ENCODE measurements around the gene SLC2A10.
A peak's percentile ranks its signal among the peaks of the same experiment; 100 is the strongest.

Gene SLC2A10

DNA sequence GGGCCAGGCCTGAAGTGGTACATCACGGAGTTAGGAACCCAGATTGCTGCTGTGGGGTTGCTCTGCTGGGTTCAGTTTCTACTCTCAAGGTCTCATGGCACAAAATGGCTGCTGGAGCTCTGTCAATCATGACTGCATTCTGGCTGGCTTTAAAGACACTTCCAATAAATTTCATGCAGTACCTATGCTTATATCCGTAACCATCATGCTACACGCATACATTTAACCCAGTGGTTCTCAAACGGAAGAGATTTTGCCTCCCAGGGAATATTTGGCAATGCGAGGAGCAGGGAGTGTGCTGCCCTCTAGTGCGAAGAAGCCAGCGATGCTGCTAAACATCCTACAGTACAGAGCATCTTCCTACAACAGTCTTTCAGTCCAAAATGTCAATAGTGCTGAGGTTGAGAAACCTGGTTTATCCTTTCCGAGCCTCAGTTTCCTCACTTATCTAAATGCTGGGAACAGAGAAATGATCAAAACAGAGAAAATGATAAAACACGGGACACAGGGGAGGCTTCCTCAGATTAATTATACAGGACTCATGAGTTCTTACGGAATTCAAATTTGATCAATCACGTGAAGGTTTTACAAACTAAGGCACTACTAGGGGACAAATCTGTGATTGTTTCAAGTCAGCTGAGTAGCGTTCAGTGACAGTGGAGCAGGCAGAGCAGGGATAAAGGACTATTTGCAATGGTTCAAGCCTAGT, 9.6 kb upstream of the SLC2A10 start:
- no peak for TF ChIP-seq POLR2A (IDR thresholded peaks at IDR 0.05; ENCODE audit: extremely low read depth, insufficient read length)
- TF ChIP-seq, protein P1, sequence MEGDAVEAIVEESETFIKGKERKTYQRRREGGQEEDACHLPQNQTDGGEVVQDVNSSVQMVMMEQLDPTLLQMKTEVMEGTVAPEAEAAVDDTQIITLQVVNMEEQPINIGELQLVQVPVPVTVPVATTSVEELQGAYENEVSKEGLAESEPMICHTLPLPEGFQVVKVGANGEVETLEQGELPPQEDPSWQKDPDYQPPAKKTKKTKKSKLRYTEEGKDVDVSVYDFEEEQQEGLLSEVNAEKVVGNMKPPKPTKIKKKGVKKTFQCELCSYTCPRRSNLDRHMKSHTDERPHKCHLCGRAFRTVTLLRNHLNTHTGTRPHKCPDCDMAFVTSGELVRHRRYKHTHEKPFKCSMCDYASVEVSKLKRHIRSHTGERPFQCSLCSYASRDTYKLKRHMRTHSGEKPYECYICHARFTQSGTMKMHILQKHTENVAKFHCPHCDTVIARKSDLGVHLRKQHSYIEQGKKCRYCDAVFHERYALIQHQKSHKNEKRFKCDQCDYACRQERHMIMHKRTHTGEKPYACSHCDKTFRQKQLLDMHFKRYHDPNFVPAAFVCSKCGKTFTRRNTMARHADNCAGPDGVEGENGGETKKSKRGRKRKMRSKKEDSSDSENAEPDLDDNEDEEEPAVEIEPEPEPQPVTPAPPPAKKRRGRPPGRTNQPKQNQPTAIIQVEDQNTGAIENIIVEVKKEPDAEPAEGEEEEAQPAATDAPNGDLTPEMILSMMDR (IDR thresholded peaks at IDR 0.05; ENCODE audit: low read depth, low read length) = peak; percentile 96
- no peak overlapping the region for H3K4me3 ChIP-seq (ENCODE audit: low read depth, low read length)
- DNase-seq (ENCODE audit: low read depth) = peak; percentile 70

DNA sequence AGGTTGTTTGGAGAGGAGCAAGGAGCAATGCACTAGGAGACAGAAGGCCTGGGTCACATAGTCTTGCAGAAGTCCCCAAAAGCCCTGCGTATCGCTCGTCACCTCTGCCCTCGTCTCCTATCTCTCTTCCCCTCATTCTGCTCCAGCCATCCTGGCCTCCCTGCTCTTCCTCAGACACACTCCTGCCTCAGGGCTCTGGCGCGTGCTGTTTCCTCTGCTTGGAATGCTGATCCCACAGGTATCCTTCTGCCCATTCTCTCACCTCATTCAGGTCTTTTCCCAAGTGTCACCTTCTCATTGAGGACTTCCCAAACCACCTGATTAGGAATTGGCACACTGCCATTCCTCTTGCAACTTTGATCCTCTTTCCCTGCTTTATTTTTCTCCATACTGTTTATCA, 9.0 kb upstream of the SLC2A10 start:
- TF ChIP-seq MYC (IDR thresholded peaks at IDR 0.05; ENCODE audit: low read depth, low read length) = no peak
- TF ChIP-seq, protein P1 (IDR thresholded peaks at IDR 0.05; ENCODE audit: low read depth, low read length) = no peak
- H3K4me3 ChIP-seq (ENCODE audit: low read depth, low read length) = no peak overlapping the region
- DNase-seq (ENCODE audit: low read depth) = no peak

DNA sequence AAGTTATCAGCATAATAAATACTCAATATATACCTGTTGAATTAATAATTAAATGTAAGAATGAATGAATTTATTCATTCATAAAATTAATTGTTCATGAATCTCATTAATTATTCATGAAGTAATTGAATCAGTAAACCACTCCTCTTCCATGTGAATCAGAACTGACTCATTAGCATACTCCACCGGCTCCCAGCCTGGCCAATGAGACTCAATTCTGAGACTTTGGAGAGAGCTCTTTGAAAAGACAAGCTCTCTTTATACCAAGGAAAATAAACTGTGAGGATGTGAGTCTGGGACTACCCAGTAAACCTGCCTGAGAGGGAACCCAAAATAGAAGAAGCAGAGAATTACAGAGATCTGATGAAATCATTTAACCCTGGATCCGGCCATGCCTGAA, 8.4 kb upstream of the SLC2A10 start:
- TF ChIP-seq MYC (IDR thresholded peaks at IDR 0.05; ENCODE audit: low read depth, low read length) (no peak), POLR2A (IDR thresholded peaks at IDR 0.05; ENCODE audit: extremely low read depth, insufficient read length) (no peak)
- TF ChIP-seq, protein P2, sequence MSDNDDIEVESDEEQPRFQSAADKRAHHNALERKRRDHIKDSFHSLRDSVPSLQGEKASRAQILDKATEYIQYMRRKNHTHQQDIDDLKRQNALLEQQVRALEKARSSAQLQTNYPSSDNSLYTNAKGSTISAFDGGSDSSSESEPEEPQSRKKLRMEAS (IDR thresholded peaks at IDR 0.05; ENCODE audit: low read depth, low read length) = no peak
- TF ChIP-seq, protein P1 (IDR thresholded peaks at IDR 0.05; ENCODE audit: low read depth, low read length) = no peak
- no peak overlapping the region for H3K4me3 ChIP-seq (ENCODE audit: low read depth, low read length)
- no peak for DNase-seq (ENCODE audit: low read depth)

DNA sequence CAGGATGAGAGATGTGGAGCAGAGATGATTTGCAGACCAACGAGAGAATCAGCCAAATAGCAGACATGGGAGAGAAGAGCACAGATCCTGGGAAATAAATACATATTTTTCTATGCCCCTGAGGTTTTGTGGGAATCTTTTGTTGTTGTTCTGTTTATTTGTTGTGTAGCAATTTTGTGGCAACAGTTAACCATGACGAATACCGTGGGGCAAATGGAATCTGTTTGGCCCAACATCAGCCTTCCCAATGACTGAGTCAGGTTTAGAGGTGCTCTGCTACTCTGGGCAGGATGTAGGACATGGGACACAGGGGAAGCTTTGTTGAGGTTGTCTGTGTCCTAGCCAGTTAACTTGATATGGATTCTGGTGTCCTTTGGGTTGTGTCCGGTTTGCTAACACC, 7.9 kb upstream of the SLC2A10 start:
- TF ChIP-seq, protein P2 (IDR thresholded peaks at IDR 0.05; ENCODE audit: low read depth, low read length) = no peak
- TF ChIP-seq POLR2A (IDR thresholded peaks at IDR 0.05; ENCODE audit: extremely low read depth, insufficient read length) (no peak), MYC (IDR thresholded peaks at IDR 0.05; ENCODE audit: low read depth, low read length) (no peak)
- TF ChIP-seq, protein P1 (IDR thresholded peaks at IDR 0.05; ENCODE audit: low read depth, low read length) = no peak
- H3K4me3 ChIP-seq (ENCODE audit: low read depth, low read length) = no peak overlapping the region
- no peak for DNase-seq (ENCODE audit: low read depth)

DNA sequence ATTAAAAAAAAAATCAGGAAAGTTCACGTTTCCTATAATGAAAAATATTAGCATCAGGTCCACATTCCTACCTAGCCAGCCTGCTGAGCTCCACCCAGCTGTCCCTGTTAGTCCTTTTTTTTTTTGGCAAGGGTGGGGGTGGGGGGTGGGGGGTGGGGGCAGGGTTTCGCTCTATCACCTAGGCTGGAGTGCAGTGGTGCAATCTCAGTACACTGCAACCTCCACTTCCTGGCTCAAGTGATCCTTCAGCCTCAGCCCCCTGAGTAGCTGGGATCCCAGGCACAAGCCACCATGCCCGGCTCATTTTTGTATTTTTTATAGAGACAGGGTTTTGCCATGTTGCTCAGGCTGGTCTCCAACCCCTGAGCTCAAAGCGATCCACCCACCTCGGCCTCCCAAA, 7.5 kb upstream of the SLC2A10 start:
- TF ChIP-seq MYC (IDR thresholded peaks at IDR 0.05; ENCODE audit: low read depth, low read length) = no peak
- no peak for DNase-seq (ENCODE audit: low read depth)
- H3K4me3 ChIP-seq (ENCODE audit: low read depth, low read length) = no peak overlapping the region

DNA sequence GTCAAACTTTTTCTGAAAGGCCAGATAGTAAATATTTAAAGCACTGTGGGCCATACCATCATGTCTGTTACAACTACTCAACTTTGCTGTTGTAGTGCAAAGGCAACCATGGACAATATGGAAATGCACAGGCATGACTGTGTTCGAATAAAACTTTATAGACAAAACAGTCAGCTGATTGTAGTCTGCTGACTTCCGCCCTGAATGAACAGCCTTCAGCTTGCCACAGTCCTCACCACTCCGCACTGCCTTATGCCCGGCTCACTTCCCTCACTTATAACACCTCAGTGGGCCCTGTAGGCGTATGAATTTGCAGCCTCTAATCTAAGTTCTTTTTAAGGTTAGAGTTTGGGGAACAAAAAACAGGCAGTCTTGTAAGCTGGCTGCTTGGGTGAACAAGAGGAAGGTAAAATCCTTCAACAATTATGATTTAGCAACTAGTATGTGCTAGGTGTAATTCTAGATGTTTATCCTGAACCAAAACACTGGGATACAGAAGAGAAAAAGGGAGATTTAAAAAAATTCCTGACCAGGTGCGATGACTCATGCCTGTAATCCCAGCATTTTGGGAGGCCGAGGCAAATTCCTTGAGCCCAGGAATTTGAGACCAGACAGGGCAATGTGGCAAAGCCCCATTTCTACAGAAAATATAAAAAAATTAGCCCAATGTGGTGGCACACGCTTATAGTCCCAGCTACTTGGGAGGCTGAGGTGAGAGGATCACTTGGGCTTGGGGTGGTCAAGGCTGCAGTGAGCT, 6.8 kb upstream of the SLC2A10 start:
- no peak overlapping the region for H3K4me3 ChIP-seq (ENCODE audit: low read depth, low read length)
- TF ChIP-seq, protein P2 (IDR thresholded peaks at IDR 0.05; ENCODE audit: low read depth, low read length) = no peak
- TF ChIP-seq MYC (IDR thresholded peaks at IDR 0.05; ENCODE audit: low read depth, low read length) (no peak), POLR2A (IDR thresholded peaks at IDR 0.05; ENCODE audit: extremely low read depth, insufficient read length) (no peak)
- TF ChIP-seq, protein P1 (IDR thresholded peaks at IDR 0.05; ENCODE audit: low read depth, low read length) = no peak
- no peak for DNase-seq (ENCODE audit: low read depth)

All from NB4 (cell line).